Measurements from ENCODE around the gene NECTIN3.

- no peak for TF ChIP-seq TAF1 (IDR thresholded peaks at IDR 0.05; ENCODE audit: low read depth)
- TF ChIP-seq, protein P1, sequence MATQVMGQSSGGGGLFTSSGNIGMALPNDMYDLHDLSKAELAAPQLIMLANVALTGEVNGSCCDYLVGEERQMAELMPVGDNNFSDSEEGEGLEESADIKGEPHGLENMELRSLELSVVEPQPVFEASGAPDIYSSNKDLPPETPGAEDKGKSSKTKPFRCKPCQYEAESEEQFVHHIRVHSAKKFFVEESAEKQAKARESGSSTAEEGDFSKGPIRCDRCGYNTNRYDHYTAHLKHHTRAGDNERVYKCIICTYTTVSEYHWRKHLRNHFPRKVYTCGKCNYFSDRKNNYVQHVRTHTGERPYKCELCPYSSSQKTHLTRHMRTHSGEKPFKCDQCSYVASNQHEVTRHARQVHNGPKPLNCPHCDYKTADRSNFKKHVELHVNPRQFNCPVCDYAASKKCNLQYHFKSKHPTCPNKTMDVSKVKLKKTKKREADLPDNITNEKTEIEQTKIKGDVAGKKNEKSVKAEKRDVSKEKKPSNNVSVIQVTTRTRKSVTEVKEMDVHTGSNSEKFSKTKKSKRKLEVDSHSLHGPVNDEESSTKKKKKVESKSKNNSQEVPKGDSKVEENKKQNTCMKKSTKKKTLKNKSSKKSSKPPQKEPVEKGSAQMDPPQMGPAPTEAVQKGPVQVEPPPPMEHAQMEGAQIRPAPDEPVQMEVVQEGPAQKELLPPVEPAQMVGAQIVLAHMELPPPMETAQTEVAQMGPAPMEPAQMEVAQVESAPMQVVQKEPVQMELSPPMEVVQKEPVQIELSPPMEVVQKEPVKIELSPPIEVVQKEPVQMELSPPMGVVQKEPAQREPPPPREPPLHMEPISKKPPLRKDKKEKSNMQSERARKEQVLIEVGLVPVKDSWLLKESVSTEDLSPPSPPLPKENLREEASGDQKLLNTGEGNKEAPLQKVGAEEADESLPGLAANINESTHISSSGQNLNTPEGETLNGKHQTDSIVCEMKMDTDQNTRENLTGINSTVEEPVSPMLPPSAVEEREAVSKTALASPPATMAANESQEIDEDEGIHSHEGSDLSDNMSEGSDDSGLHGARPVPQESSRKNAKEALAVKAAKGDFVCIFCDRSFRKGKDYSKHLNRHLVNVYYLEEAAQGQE (IDR thresholded peaks at IDR 0.05; ENCODE audit: low read depth) = no peak
- TF ChIP-seq CEBPB (IDR thresholded peaks at IDR 0.05) = no peak
Observed at GRCh38 chr3:111215481-111215880, 143.9 kb downstream of the NECTIN3 start.

Data from Ishikawa (cell line).